Spleen (tissue), 11 donors: Measurements from ENCODE around the gene SPDEF. TPM values are rescaled to one million over a fixed set of nuclear protein-coding genes. Genes with fewer than 3 reads are reported as not detected.

Experiments used
- DNase-seq: peaks from one replicate; pipeline ENCODE4 v3.0.0-alpha.2; 2020
- H3K27ac ChIP-seq, 8 donors: fragments of 200-600 bp; sonication (generic) in 7 of 8; 1 replicate in 4 of 8; 2 replicates in 4 of 8; pipeline versions ENCODE4 v1.5.0 to v1.8.0; 2016 to 2021; ENCODE audit warnings: inconsistent platforms in 4 of 8, mild to moderate bottlenecking in 4 of 8, moderate library complexity in 1 of 8
- H3K27me3 ChIP-seq, 7 donors: fragments of 200-600 bp; sonication (generic) in 6 of 7; replicated peaks in 1 of 7; 1 replicate in 4 of 7; 2 replicates in 3 of 7; pipeline versions ENCODE4 v1.5.0 to v1.8.0; 2016 to 2021; ENCODE audit warnings: inconsistent platforms in 3 of 7, mild to moderate bottlenecking in 1 of 7
- H3K36me3 ChIP-seq, 6 donors: fragments of 200-600 bp; sonication (generic) in 5 of 6; 1 replicate in 4 of 6; 2 replicates in 2 of 6; pipeline versions ENCODE4 v1.5.0 to v1.8.0; 2016 to 2021; ENCODE audit warnings: inconsistent platforms in 2 of 6
- H3K4me1 ChIP-seq, 6 donors: fragments of 200-600 bp; sonication (generic) in 5 of 6; 1 replicate in 3 of 6; 2 replicates in 3 of 6; pipeline versions ENCODE4 v1.5.0 to v1.8.0; 2016 to 2021; ENCODE audit warnings: inconsistent platforms in 3 of 6
- H3K4me3 ChIP-seq, 8 donors: fragments of 200-600 bp; sonication (generic) in 7 of 8; 1 replicate in 4 of 8; 2 replicates in 4 of 8; pipeline versions ENCODE4 v1.5.0 to v1.8.0; 2016 to 2021; ENCODE audit warnings: inconsistent platforms in 4 of 8, mild to moderate bottlenecking in 4 of 8, moderate library complexity in 2 of 8
- H3K9me3 ChIP-seq, 8 donors: fragments of 200-600 bp; sonication (generic) in 7 of 8; 1 replicate in 4 of 8; 2 replicates in 4 of 8; pipeline versions ENCODE4 v1.5.0 to v1.8.0; 2016 to 2021; ENCODE audit warnings: inconsistent platforms in 4 of 8
- POLR2A ChIP-seq, 3 donors: fragments of 450-650 bp; IDR thresholded peaks; one replicate each; pipeline ENCODE4 v1.5.1; 2017; ENCODE audit warnings: antibody characterized with exemption in 3 of 3, mild to moderate bottlenecking in 1 of 3
- POLR2AphosphoS5 ChIP-seq, 3 donors: sonication (generic); formaldehyde crosslinking; IDR thresholded peaks; one replicate each; pipeline ENCODE4 v1.5.1; 2017; ENCODE audit warnings: antibody characterized with exemption in 3 of 3
- WGBS, 5 donors: extraction: QIAGEN DNeasy Blood & Tissue Kit in 3 of 5; methylation state at CpG; one replicate each; pipeline versions ENCODE4 v1.1.5 to v1.1.7; 2013 to 2018; 5-methylcytosine and 5-hydroxymethylcytosine counted together
- intact Hi-C: fragments of 100-400 bp; cut with DNase I; formaldehyde crosslinking; loops from one replicate; pipeline ENCODE4 v1.15.0; 2023; ENCODE audit warnings: low total_unique reads
- polyA plus RNA-seq, 3 donors: library from polyadenylated mRNA; stranded (reverse); fragments of 200-250 nt; gene quantifications; one replicate each; pipeline ENCODE4 v1.2.1, GENCODE V29; 2013
- total RNA-seq, 7 donors: library from RNA; depleted of rRNA in 3 of 7; stranded (reverse); fragments of >200 nt in 3 of 7; fragmentation: NEBNext Ultra II Directional in 4 of 7; extraction: Animal tissue kit (Norgen Biotek cat#: 25700) in 4 of 7; gene quantifications; one replicate each; pipeline versions ENCODE4 v1.1.0 to v1.2.1, GENCODE V29; 2016 to 2021
- TF ChIP-seq, protein P1 (sequence below), 11 experiments: fragments of 200-600 bp in 7 of 11; fragments of 450-650 bp in 4 of 11; sonication (generic) in 4 of 11; IDR thresholded peaks in 8 of 11; conservative IDR thresholded peaks in 3 of 11; 1 replicate in 7 of 11; 2 replicates in 4 of 11; pipeline versions ENCODE4 v1.4.0 to v1.8.0; 2016 to 2021; ENCODE audit warnings: antibody characterized with exemption in 11 of 11, inconsistent platforms in 4 of 11, mild to moderate bottlenecking in 1 of 11
- donor health status: healthy with polysubstance abuse.
- donor health status: DM: no; HTN: no; CAD: no; lungs with moderate emphysema.
- donor health status: DM: no; HTN: no; CAD: no.
- donor health status: Bipolar disorder and iron deficiency.
- donor health status: healthy.
- donor health status: DM: no; HTN: no; CAD: no.
- donor health status: DM: yes; HTN: yes; CAD: no.

SPDEF gene
- total and polyA plus RNA-seq, 10 donors = 0.03 to 0.32 (median 0.13) TPM; not detected in 7

- peaks cover 0 to 75% (median 20%) of the 10 kb centered on the region in 6 donors for H3K4me1 ChIP-seq
- 20 to 42% (median 38%) methylated on average over 1 of the region's 1 CpG for WGBS, 5 donors
These were observed 40.7 kb upstream of the SPDEF start for GRCh38 chr6:34596798-34597197.

DNA sequence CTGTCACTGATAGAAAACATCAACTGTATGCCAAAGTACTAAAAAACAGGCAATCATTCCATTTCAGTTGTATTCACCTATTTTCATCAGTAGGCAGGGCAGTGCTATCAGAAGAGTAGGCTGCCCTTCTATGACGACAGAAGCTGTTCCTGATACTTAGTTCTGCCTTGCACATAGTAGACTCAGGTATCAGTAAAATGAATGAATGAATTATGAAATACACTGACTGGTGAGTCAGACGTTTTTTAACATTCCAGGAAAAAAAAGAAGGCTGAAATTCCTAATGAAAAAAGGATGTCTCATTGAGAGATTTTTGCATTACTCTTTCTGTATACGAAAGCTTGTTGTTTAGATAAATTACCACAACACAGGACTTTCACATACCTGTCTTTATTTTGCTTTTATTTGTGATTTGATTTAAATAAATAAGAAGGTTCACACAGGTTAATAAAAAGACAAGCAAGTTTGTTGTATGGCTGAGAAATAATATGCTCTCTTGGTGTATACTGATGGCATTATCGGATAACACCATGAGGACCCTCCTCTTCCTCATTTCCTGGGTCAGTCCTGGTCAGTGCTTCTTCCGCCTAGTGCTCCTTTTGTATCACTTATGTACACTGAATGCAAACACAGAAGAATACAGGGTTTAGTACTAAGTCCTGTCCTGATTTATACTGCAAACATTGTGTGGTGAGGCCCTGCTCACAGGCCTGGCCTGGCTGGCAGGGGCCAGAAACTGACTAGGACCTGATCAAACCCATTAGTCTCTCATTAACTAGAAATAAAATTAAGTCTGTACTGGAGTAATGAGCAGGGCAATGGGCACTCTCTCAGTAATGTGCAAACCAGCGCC lies 39.4 kb upstream of the SPDEF start:
- Histone ChIP-seq H3K4me1 (peaks cover 0 to 79% (median 23%) of the 10 kb centered on the region in 6 donors), H3K9me3 (no peaks in the 10 kb centered on the region), H3K36me3 (peaks cover 0 to 48% (median 0%) of the 10 kb centered on the region in 6 donors), H3K4me3 (no peak overlapping the region), H3K27me3 (no peaks in the 10 kb centered on the region), H3K27ac (no peak overlapping the region)
- no peak for DNase-seq
- WGBS, 5 donors = 78 to 86% (median 80%) methylated on average over 6 of the region's 6 CpGs
- TF ChIP-seq, protein P1, sequence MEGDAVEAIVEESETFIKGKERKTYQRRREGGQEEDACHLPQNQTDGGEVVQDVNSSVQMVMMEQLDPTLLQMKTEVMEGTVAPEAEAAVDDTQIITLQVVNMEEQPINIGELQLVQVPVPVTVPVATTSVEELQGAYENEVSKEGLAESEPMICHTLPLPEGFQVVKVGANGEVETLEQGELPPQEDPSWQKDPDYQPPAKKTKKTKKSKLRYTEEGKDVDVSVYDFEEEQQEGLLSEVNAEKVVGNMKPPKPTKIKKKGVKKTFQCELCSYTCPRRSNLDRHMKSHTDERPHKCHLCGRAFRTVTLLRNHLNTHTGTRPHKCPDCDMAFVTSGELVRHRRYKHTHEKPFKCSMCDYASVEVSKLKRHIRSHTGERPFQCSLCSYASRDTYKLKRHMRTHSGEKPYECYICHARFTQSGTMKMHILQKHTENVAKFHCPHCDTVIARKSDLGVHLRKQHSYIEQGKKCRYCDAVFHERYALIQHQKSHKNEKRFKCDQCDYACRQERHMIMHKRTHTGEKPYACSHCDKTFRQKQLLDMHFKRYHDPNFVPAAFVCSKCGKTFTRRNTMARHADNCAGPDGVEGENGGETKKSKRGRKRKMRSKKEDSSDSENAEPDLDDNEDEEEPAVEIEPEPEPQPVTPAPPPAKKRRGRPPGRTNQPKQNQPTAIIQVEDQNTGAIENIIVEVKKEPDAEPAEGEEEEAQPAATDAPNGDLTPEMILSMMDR (IDR thresholded peaks at IDR 0.05 in 8 of 11, conservative IDR thresholded peaks at IDR 0.05 in 3 of 11) = no peak
- TF ChIP-seq POLR2A (IDR thresholded peaks at IDR 0.05) = no peak
- no peak for TF ChIP-seq POLR2AphosphoS5 (IDR thresholded peaks at IDR 0.05)
- intact Hi-C loops = no loop called here

More at GRCh38 chr6:34596798-34597197, 40.7 kb upstream of the SPDEF start:
- DNase-seq = no peak
- Histone ChIP-seq H3K27ac (no peak overlapping the region), H3K9me3 (no peaks in the 10 kb centered on the region), H3K4me3 (no peak overlapping the region), H3K27me3 (no peaks in the 10 kb centered on the region), H3K36me3 (peaks cover 0 to 53% (median 0%) of the 10 kb centered on the region in 6 donors)
- intact Hi-C loops = no loop called here
- TF ChIP-seq, protein P1 (IDR thresholded peaks at IDR 0.05 in 8 of 11, conservative IDR thresholded peaks at IDR 0.05 in 3 of 11) = no peak
- no peak for TF ChIP-seq POLR2A (IDR thresholded peaks at IDR 0.05)
- TF ChIP-seq POLR2AphosphoS5 (IDR thresholded peaks at IDR 0.05) = no peak

DNA sequence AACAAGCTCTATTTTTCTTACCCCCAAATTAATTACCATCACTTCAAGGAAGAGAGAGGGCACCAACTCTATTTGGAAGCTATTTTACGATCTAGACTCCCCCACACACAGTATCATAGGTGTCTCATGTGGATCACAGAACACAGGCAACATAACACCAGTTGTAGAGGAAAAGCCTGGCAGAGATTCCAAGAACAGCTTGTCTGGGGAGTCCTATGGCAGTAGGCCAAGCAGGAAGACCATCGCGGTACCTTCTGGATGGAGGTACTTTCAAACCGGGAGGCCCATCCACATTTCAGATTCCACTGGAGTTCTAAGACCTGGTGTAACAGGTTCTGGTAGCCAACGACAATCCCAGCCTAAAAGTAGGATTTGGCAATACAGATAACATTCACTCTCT lies 37.6 kb upstream of the SPDEF start:
- H3K27me3 ChIP-seq = no peaks in the 10 kb centered on the region
- intact Hi-C loops = no loop called here
- peaks cover 0 to 71% (median 22%) of the 10 kb centered on the region in 6 donors for H3K4me1 ChIP-seq
- no peak for TF ChIP-seq POLR2A (IDR thresholded peaks at IDR 0.05)
- TF ChIP-seq, protein P1 (IDR thresholded peaks at IDR 0.05 in 8 of 11, conservative IDR thresholded peaks at IDR 0.05 in 3 of 11) = no peak
- no peak for TF ChIP-seq POLR2AphosphoS5 (IDR thresholded peaks at IDR 0.05)
- H3K36me3 ChIP-seq = peaks cover 0 to 58% (median 15%) of the 10 kb centered on the region in 6 donors
- H3K27ac ChIP-seq = no peak overlapping the region
- no peak for DNase-seq
- WGBS, 5 donors = 78 to 87% (median 81%) methylated on average over 5 of the region's 5 CpGs
- H3K9me3 ChIP-seq = no peaks in the 10 kb centered on the region
- H3K4me3 ChIP-seq = no peak overlapping the region

DNA sequence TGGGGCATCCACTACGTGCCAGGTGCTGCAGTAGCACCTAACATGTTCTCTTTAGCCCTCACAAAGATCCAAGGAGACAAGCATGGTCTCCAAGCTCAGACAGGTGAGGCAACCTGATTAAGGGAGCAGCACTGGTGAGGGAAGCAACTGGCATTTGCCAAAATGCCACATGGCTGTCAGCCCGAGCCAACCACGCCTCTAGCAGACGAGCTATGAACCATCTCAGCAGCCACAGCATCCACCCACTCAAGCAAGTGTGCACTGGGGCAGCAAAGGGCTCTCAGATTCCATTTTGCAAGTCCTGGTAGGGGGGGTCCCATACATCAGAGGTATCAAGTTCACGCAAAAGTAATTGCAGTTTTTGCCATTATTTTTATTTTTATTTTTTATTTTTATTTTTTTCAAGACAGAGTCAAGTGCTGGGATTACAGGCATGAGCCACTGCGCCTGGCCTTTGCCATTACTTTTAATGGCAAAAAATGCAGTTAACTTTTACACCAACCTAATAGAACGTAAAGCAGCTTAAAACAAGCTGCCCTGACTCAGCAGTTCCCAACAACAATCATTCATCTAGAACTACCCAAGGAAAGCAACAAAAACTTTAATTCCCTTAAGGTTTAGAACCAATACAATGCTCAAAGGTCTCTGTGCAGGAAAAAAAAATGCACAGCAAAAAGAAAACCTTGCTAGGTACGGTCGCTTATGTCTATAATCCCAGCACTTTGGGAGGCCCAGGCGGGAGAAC lies 36.3 kb upstream of the SPDEF start:
- no peak for DNase-seq
- TF ChIP-seq, protein P1 (IDR thresholded peaks at IDR 0.05 in 8 of 11, conservative IDR thresholded peaks at IDR 0.05 in 3 of 11) = no peak
- TF ChIP-seq POLR2A (IDR thresholded peaks at IDR 0.05) (no peak), POLR2AphosphoS5 (IDR thresholded peaks at IDR 0.05) (no peak)
- Histone ChIP-seq H3K27ac (no peak overlapping the region), H3K4me3 (no peak overlapping the region), H3K9me3 (no peaks in the 10 kb centered on the region), H3K4me1 (peaks cover 0 to 58% (median 21%) of the 10 kb centered on the region in 6 donors), H3K27me3 (no peaks in the 10 kb centered on the region), H3K36me3 (peaks cover 0 to 66% (median 22%) of the 10 kb centered on the region in 6 donors)
- WGBS, 5 donors = 81 to 88% (median 85%) methylated on average over 10 of the region's 10 CpGs
- intact Hi-C loops = no loop called here
